HG03442 (cell line): ENCODE data around the gene RNF11.

ENCODE experiments used
- ATAC-seq: cut with Tn5 transposase; IDR thresholded peaks from one replicate; pipeline ENCODE4 v1.9.1; 2021; ENCODE audit warnings: mild to moderate bottlenecking, moderate library complexity; ENCODE audit not compliant: unreplicated experiment

RNF11 gene

GRCh38 chr1:51310871-51311613 is 75.0 kb downstream of the RNF11 start:
- ATAC-seq, result no peak

GRCh38 chr1:51311826-51312225 is 75.8 kb downstream of the RNF11 start:
- ATAC-seq, result no peak

- no peak for ATAC-seq
These were observed 76.6 kb downstream of the RNF11 start for GRCh38 chr1:51312718-51313117.

GRCh38 chr1:51313268-51313852 is 77.3 kb downstream of the RNF11 start:
- ATAC-seq, result no peak

GRCh38 chr1:51313961-51314777 is 78.1 kb downstream of the RNF11 start:
- ATAC-seq, result no peak

- ATAC-seq, result no peak
These were observed 78.9 kb downstream of the RNF11 start for GRCh38 chr1:51314974-51315373.

- ATAC-seq, result no peak
These were observed 80.2 kb downstream of the RNF11 start for GRCh38 chr1:51316113-51316845.

GRCh38 chr1:51316846-51317120 is 80.7 kb downstream of the RNF11 start:
- no peak for ATAC-seq

- ATAC-seq, result no peak
These were observed 81.7 kb downstream of the RNF11 start for GRCh38 chr1:51317798-51318197.

GRCh38 chr1:51320967-51321923 is 85.2 kb downstream of the RNF11 start:
- ATAC-seq, result no peak

- no peak for ATAC-seq
These were observed 85.8 kb downstream of the RNF11 start for GRCh38 chr1:51321924-51322280.

- no peak for ATAC-seq
These were observed 86.5 kb downstream of the RNF11 start for GRCh38 chr1:51322417-51323101.
